GM19397 (cell line): ENCODE measurements around the gene MITF.
A peak's percentile ranks its signal among the peaks of the same experiment; 100 is the strongest.

Experiments used
- ATAC-seq: cut with Tn5 transposase; IDR thresholded peaks from one replicate; pipeline ENCODE4 v1.9.1; 2021; ENCODE audit warnings: mild to moderate bottlenecking, moderate library complexity; ENCODE audit not compliant: unreplicated experiment

MITF gene

GRCh38 chr3:69739204-69740102 lies at the start of gene MITF:
MITF (plus strand) TSS chr3:69739464; CDS start chr3:69739598, 134 bp downstream.
- ATAC-seq = peak; percentile 95

GRCh38 chr3:69691860-69692259 lies 47.4 kb upstream of the MITF start:
- ATAC-seq = no peak

GRCh38 chr3:69692761-69693160 lies 46.5 kb upstream of the MITF start:
- no peak for ATAC-seq

GRCh38 chr3:69695443-69695842 lies 43.8 kb upstream of the MITF start:
- no peak for ATAC-seq

- ATAC-seq = no peak
These were observed 43.3 kb upstream of the MITF start for GRCh38 chr3:69695933-69696332.

- no peak for ATAC-seq
These were observed 42.9 kb upstream of the MITF start for GRCh38 chr3:69696367-69696766.

GRCh38 chr3:69697381-69697780 lies 41.9 kb upstream of the MITF start:
- no peak for ATAC-seq

- ATAC-seq = no peak
These were observed 40.5 kb upstream of the MITF start for GRCh38 chr3:69698728-69699127.

- ATAC-seq = no peak
These were observed 40.1 kb upstream of the MITF start for GRCh38 chr3:69699183-69699582.

- ATAC-seq = no peak
These were observed 38.3 kb upstream of the MITF start for GRCh38 chr3:69700949-69701348.

GRCh38 chr3:69710153-69710977 lies 28.9 kb upstream of the MITF start:
- ATAC-seq = no peak

GRCh38 chr3:69712269-69712668 lies 27.0 kb upstream of the MITF start:
- ATAC-seq = no peak

GRCh38 chr3:69712933-69713332 lies 26.3 kb upstream of the MITF start:
- no peak for ATAC-seq

- ATAC-seq = no peak
These were observed 24.1 kb upstream of the MITF start for GRCh38 chr3:69715204-69715603.

GRCh38 chr3:69716119-69716518 lies 23.1 kb upstream of the MITF start:
- no peak for ATAC-seq

- ATAC-seq = no peak
These were observed 20.2 kb upstream of the MITF start for GRCh38 chr3:69718866-69719586.

- ATAC-seq = no peak
These were observed 19.6 kb upstream of the MITF start for GRCh38 chr3:69719587-69720122.

- no peak for ATAC-seq
These were observed 18.4 kb upstream of the MITF start for GRCh38 chr3:69720824-69721223.

GRCh38 chr3:69723389-69723788 lies 15.9 kb upstream of the MITF start:
- ATAC-seq = no peak

- ATAC-seq = no peak
These were observed 14.4 kb upstream of the MITF start for GRCh38 chr3:69724722-69725435.
